MM.1S (cell line): ENCODE results near the gene HTR7.
A peak's percentile ranks its signal among the peaks of the same experiment; 100 is the strongest.

Experiments
- DNase-seq: peaks from one replicate; pipeline ENCODE4 v3.0.0-alpha.2; 2015
- H2AFZ ChIP-seq: fragments of 300-600 bp; sonication (generic); 2 replicates; pipeline ENCODE4 v1.6.0; 2016; ENCODE audit warnings: antibody characterized with exemption, low read length
- H3F3A ChIP-seq: fragments of 300-600 bp; sonication (generic); 2 replicates; pipeline ENCODE4 v1.6.1; 2016; ENCODE audit warnings: mild to moderate bottlenecking, antibody characterized with exemption, low read length, moderate library complexity, mixed read lengths; ENCODE audit not compliant: insufficient read depth
- H3K27ac ChIP-seq: fragments of 300-600 bp; sonication (generic); 2 replicates; pipeline ENCODE4 v1.5.1; 2016; ENCODE audit warnings: mild to moderate bottlenecking, low read length
- H3K27me3 ChIP-seq: fragments of 300-600 bp; sonication (generic); replicated peaks from 2 replicates; pipeline ENCODE4 v1.6.0; 2016; ENCODE audit warnings: low read length; ENCODE audit not compliant: insufficient read depth
- H3K36me3 ChIP-seq: fragments of 300-600 bp; sonication (generic); replicated peaks from 2 replicates; pipeline ENCODE4 v1.6.1; 2016; ENCODE audit warnings: mild to moderate bottlenecking, low read length, mixed read lengths; ENCODE audit not compliant: insufficient read depth
- H3K4me1 ChIP-seq: fragments of 300-600 bp; sonication (generic); 2 replicates; pipeline ENCODE4 v1.6.1; 2016; ENCODE audit warnings: low read length, mixed read lengths
- H3K4me2 ChIP-seq: fragments of 300-600 bp; sonication (generic); 2 replicates; pipeline ENCODE4 v1.6.0; 2016; ENCODE audit warnings: low read depth, low read length
- H3K4me3 ChIP-seq: fragments of 300-600 bp; sonication (generic); 2 replicates; pipeline ENCODE4 v1.5.1; 2016; ENCODE audit warnings: low read length, mixed read lengths
- H3K79me2 ChIP-seq: fragments of 300-600 bp; sonication (generic); 2 replicates; pipeline ENCODE4 v1.6.1; 2016; ENCODE audit warnings: mixed run types, low read length, mixed read lengths
- H3K9ac ChIP-seq: fragments of 300-600 bp; sonication (generic); 2 replicates; pipeline ENCODE4 v1.6.1; 2016; ENCODE audit warnings: low read length, mixed read lengths
- H3K9me2 ChIP-seq: fragments of 300-600 bp; sonication (generic); replicated peaks from 2 replicates; pipeline ENCODE4 v1.6.1; 2016; ENCODE audit warnings: mild to moderate bottlenecking, low read length, mixed read lengths; ENCODE audit not compliant: insufficient read depth
- H3K9me3 ChIP-seq: fragments of 300-600 bp; sonication (generic); replicated peaks from 2 replicates; pipeline ENCODE4 v1.6.1; 2016; ENCODE audit warnings: mild to moderate bottlenecking, low read length, mixed read lengths; ENCODE audit not compliant: insufficient read depth
- H4K20me1 ChIP-seq: fragments of 300-600 bp; sonication (generic); 2 replicates; pipeline ENCODE4 v1.6.1; 2016; ENCODE audit warnings: mild to moderate bottlenecking, low read length, moderate library complexity, mixed read lengths; ENCODE audit not compliant: insufficient read depth
- EZH2 ChIP-seq: fragments of 300-600 bp; sonication (generic); optimal IDR thresholded peaks from 2 replicates; pipeline ENCODE3; 2017; ENCODE audit warnings: low read depth, mild to moderate bottlenecking, antibody characterized with exemption, low read length, mixed read lengths
- EZH2phosphoT487 ChIP-seq: fragments of 300-600 bp; sonication (generic); IDR thresholded peaks from 2 replicates; pipeline ENCODE4 v1.6.1; 2018; ENCODE audit warnings: antibody characterized with exemption, low read length
- TF ChIP-seq, protein P1 (sequence below): fragments of 300-600 bp; sonication (generic); IDR thresholded peaks from 2 replicates; pipeline ENCODE4 v1.5.1; 2016; ENCODE audit warnings: antibody characterized with exemption, low read length, mixed read lengths

Gene HTR7

GRCh38 chr10:90784771-90785170 is 73.1 kb downstream of the HTR7 start:
- no peak overlapping the region for H2AFZ ChIP-seq
- peaks cover 15% of the 10 kb centered on the region for H3F3A ChIP-seq
- TF ChIP-seq, protein P1, sequence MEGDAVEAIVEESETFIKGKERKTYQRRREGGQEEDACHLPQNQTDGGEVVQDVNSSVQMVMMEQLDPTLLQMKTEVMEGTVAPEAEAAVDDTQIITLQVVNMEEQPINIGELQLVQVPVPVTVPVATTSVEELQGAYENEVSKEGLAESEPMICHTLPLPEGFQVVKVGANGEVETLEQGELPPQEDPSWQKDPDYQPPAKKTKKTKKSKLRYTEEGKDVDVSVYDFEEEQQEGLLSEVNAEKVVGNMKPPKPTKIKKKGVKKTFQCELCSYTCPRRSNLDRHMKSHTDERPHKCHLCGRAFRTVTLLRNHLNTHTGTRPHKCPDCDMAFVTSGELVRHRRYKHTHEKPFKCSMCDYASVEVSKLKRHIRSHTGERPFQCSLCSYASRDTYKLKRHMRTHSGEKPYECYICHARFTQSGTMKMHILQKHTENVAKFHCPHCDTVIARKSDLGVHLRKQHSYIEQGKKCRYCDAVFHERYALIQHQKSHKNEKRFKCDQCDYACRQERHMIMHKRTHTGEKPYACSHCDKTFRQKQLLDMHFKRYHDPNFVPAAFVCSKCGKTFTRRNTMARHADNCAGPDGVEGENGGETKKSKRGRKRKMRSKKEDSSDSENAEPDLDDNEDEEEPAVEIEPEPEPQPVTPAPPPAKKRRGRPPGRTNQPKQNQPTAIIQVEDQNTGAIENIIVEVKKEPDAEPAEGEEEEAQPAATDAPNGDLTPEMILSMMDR, result no peak
- no peak for TF ChIP-seq EZH2
- no peak for TF ChIP-seq EZH2phosphoT487
- no peak overlapping the region for H3K9ac ChIP-seq
- H4K20me1 ChIP-seq, result no peaks in the 10 kb centered on the region
- no peaks in the 10 kb centered on the region for H3K9me2 ChIP-seq
- H3K4me3 ChIP-seq, result no peak overlapping the region
- H3K4me2 ChIP-seq, result no peak overlapping the region
- no peak overlapping the region for H3K27ac ChIP-seq
- no peaks in the 10 kb centered on the region for H3K9me3 ChIP-seq
- H3K79me2 ChIP-seq, result no peaks in the 10 kb centered on the region
- no peak for DNase-seq
- H3K4me1 ChIP-seq, result peaks cover 20% of the 10 kb centered on the region
- H3K36me3 ChIP-seq, result no peaks in the 10 kb centered on the region
- H3K27me3 ChIP-seq, result no peaks in the 10 kb centered on the region

DNA sequence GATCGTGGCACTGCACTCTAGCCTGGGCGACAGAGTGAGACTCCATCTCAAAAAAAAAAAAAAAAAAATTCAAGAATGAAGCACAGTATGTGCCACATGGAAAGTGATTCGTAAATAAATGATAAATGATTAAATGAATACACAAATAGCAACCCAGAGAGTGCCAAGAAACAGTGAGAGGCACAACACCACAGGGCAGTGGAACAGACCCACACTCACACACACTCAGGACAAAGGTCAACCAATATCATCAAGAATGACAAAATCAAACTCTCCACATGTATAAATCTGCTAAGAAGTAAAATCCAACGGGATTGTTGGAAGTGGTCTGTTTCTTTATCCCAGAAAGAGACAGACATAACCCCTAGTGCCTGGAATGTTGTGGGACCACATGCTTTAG is 77.4 kb downstream of the HTR7 start:
- H3K79me2 ChIP-seq, result no peaks in the 10 kb centered on the region
- peaks cover 9% of the 10 kb centered on the region; the same call in 1 of the 2 replicates for H3K4me1 ChIP-seq
- H3K27me3 ChIP-seq, result no peaks in the 10 kb centered on the region
- no peak overlapping the region for H3K4me3 ChIP-seq
- H3F3A ChIP-seq, result 0 out of 2 replicates have a peak, but pooled peaks cover 4% of the 10 kb centered on the region
- TF ChIP-seq EZH2 (no peak), EZH2phosphoT487 (no peak)
- TF ChIP-seq, protein P1, result no peak
- no peaks in the 10 kb centered on the region for H4K20me1 ChIP-seq
- DNase-seq, result no peak
- H3K36me3 ChIP-seq, result no peaks in the 10 kb centered on the region
- H3K9me2 ChIP-seq, result no peaks in the 10 kb centered on the region
- H2AFZ ChIP-seq, result no peak overlapping the region
- no peak overlapping the region for H3K9ac ChIP-seq
- H3K9me3 ChIP-seq, result no peaks in the 10 kb centered on the region
- H3K4me2 ChIP-seq, result no peak overlapping the region
- H3K27ac ChIP-seq, result no peak overlapping the region

DNA sequence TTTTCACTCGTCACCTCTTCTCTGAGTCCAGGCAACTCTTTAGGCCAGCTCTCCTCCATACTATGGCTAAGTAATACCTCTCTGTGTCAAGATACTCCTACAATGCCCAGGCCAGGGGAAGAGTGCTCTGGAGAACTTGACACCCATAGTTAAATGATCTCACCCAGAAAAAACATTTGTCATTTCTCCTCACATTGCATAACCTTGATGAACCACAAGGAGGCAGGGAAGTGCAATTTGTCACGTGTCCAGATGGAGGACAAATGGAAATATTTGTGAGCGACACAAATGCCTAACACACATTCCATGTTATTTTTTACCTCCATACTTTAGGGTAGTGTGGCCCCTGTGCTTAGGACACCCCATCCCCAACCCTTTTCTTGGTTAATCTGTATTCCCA is 78.3 kb downstream of the HTR7 start:
- H3K4me2 ChIP-seq, result no peak overlapping the region
- H3K9me3 ChIP-seq, result no peaks in the 10 kb centered on the region
- H4K20me1 ChIP-seq, result no peaks in the 10 kb centered on the region
- no peak overlapping the region for H2AFZ ChIP-seq
- H3K79me2 ChIP-seq, result no peaks in the 10 kb centered on the region
- H3F3A ChIP-seq, result 0 out of 2 replicates have a peak, but pooled peaks cover 4% of the 10 kb centered on the region
- no peaks in the 10 kb centered on the region for H3K36me3 ChIP-seq
- no peak for DNase-seq
- no peak overlapping the region for H3K27ac ChIP-seq
- no peak overlapping the region for H3K9ac ChIP-seq
- TF ChIP-seq, protein P1, result peak; percentile 50
- TF ChIP-seq EZH2, result no peak
- peaks cover 12% of the 10 kb centered on the region; the same call in 1 of the 2 replicates for H3K4me1 ChIP-seq
- H3K4me3 ChIP-seq, result no peak overlapping the region
- no peaks in the 10 kb centered on the region for H3K27me3 ChIP-seq
- H3K9me2 ChIP-seq, result no peaks in the 10 kb centered on the region
